Measurements from ENCODE around the gene GSDMA.

Gene GSDMA

DNA sequence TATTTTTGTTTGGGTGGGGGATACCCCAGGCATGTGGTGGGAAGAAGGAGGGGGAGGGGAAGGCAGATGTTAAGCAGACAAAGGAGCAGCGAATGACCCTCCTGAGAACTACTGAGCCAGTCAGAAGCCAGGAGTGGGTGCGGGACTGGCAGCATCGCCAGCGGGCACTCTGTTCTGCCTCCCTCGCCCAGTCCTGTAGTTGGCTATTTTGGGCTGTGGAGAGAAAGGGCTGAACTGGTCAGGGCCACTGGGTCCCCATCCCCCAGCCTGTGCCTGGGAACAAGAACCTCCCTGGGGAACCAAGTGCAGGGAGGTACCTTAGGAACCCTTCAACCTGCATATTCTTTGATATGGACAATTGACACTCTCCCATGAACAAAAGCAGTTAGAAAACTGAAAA, 28.9 kb upstream of the GSDMA start:
- Histone ChIP-seq H3K27ac (ENCODE audit: low read depth, low read length) (no peak overlapping the region), H3K9me3 (ENCODE audit: control insufficient read depth, insufficient read depth, low read length) (no peaks in the 10 kb centered on the region), H3F3A (ENCODE audit: control insufficient read depth, insufficient read depth) (no peaks in the 10 kb centered on the region), H3K27me3 (ENCODE audit: control insufficient read depth, low read length) (no peaks in the 10 kb centered on the region), H3K4me1 (ENCODE audit: control insufficient read depth, low read length) (peaks cover 6% of the 10 kb centered on the region), H3K79me2 (ENCODE audit: control insufficient read depth, low read length) (no peaks in the 10 kb centered on the region), H4K20me1 (ENCODE audit: control insufficient read depth, insufficient read depth, low read depth, low read length) (no peaks in the 10 kb centered on the region), H3K36me3 (ENCODE audit: control insufficient read depth, low read length) (no peaks in the 10 kb centered on the region), H3K4me2 (ENCODE audit: low read length) (no peak overlapping the region), H3K9me2 (replicated peaks; ENCODE audit: control insufficient read depth, low read length) (no peaks in the 10 kb centered on the region), H3K4me3 (ENCODE audit: low read length) (no peak overlapping the region)
- no peak for TF ChIP-seq EZH2phosphoT487 (IDR thresholded peaks at IDR 0.05; ENCODE audit: borderline replicate concordance, low read length)
- TF ChIP-seq, protein P1, sequence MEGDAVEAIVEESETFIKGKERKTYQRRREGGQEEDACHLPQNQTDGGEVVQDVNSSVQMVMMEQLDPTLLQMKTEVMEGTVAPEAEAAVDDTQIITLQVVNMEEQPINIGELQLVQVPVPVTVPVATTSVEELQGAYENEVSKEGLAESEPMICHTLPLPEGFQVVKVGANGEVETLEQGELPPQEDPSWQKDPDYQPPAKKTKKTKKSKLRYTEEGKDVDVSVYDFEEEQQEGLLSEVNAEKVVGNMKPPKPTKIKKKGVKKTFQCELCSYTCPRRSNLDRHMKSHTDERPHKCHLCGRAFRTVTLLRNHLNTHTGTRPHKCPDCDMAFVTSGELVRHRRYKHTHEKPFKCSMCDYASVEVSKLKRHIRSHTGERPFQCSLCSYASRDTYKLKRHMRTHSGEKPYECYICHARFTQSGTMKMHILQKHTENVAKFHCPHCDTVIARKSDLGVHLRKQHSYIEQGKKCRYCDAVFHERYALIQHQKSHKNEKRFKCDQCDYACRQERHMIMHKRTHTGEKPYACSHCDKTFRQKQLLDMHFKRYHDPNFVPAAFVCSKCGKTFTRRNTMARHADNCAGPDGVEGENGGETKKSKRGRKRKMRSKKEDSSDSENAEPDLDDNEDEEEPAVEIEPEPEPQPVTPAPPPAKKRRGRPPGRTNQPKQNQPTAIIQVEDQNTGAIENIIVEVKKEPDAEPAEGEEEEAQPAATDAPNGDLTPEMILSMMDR (IDR thresholded peaks at IDR 0.05; ENCODE audit: low read depth, low read length, poor library complexity, severe bottlenecking): no peak

DNA sequence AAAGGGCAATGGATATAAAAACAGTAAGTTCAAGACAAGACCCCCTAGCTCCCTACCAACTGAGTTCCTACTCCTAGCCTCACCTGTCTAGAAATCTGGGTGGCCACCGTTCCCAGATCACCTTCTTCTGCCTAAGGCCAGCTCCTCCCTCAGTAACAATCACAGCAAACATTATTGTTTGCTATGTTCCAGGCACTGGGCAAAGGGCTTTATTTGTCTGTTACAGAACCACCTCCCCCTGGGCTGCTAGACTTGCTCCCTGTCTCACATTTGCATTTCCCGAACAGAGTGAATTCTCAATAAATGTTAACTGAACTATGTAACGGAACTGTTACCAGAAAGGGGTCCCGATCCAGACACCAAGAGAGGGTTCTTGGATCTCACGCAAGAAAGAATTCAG, 28.5 kb upstream of the GSDMA start:
- H3K4me2 ChIP-seq (ENCODE audit: low read length): no peak overlapping the region
- H3F3A ChIP-seq (ENCODE audit: control insufficient read depth, insufficient read depth): no peaks in the 10 kb centered on the region
- no peaks in the 10 kb centered on the region for H3K9me2 ChIP-seq (replicated peaks; ENCODE audit: control insufficient read depth, low read length)
- H3K4me1 ChIP-seq (ENCODE audit: control insufficient read depth, low read length): peaks cover 6% of the 10 kb centered on the region
- no peaks in the 10 kb centered on the region for H3K9me3 ChIP-seq (ENCODE audit: control insufficient read depth, insufficient read depth, low read length)
- TF ChIP-seq, protein P1 (IDR thresholded peaks at IDR 0.05; ENCODE audit: low read depth, low read length, poor library complexity, severe bottlenecking): no peak
- no peak for TF ChIP-seq EZH2phosphoT487 (IDR thresholded peaks at IDR 0.05; ENCODE audit: borderline replicate concordance, low read length)
- H3K27me3 ChIP-seq (ENCODE audit: control insufficient read depth, low read length): no peaks in the 10 kb centered on the region
- H4K20me1 ChIP-seq (ENCODE audit: control insufficient read depth, insufficient read depth, low read depth, low read length): no peaks in the 10 kb centered on the region
- no peak overlapping the region for H3K4me3 ChIP-seq (ENCODE audit: low read length)
- no peaks in the 10 kb centered on the region for H3K36me3 ChIP-seq (ENCODE audit: control insufficient read depth, low read length)
- no peaks in the 10 kb centered on the region for H3K79me2 ChIP-seq (ENCODE audit: control insufficient read depth, low read length)
- H3K27ac ChIP-seq (ENCODE audit: low read depth, low read length): no peak overlapping the region

DNA sequence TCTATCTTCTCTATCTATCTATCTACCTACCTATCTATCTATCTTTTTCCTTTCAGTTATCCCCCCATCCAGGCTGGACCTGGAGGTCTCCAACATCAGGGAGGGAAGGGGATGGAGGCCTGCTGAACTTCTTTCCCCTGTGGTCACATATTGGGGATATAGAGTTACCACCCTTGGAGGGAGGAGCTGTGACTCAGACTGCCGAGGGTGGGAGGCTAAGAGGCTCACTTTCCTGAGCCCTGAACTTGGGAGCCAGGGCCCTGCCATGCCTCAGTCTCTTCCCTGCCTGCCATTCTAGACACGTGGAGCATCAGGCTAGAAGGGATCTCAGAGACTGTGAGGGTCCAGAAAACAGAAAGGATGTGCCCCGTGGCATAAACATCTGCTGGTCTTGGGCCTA, 26.9 kb upstream of the GSDMA start:
- TF ChIP-seq, protein P1 (IDR thresholded peaks at IDR 0.05; ENCODE audit: low read depth, low read length, poor library complexity, severe bottlenecking): no peak
- no peak for TF ChIP-seq EZH2phosphoT487 (IDR thresholded peaks at IDR 0.05; ENCODE audit: borderline replicate concordance, low read length)
- H3K4me2 ChIP-seq (ENCODE audit: low read length): no peak overlapping the region
- H4K20me1 ChIP-seq (ENCODE audit: control insufficient read depth, insufficient read depth, low read depth, low read length): no peaks in the 10 kb centered on the region
- H3K79me2 ChIP-seq (ENCODE audit: control insufficient read depth, low read length): no peaks in the 10 kb centered on the region
- H3K9me2 ChIP-seq (replicated peaks; ENCODE audit: control insufficient read depth, low read length): no peaks in the 10 kb centered on the region
- no peaks in the 10 kb centered on the region for H3K36me3 ChIP-seq (ENCODE audit: control insufficient read depth, low read length)
- no peaks in the 10 kb centered on the region for H3F3A ChIP-seq (ENCODE audit: control insufficient read depth, insufficient read depth)
- no peaks in the 10 kb centered on the region for H3K9me3 ChIP-seq (ENCODE audit: control insufficient read depth, insufficient read depth, low read length)
- H3K4me3 ChIP-seq (ENCODE audit: low read length): no peak overlapping the region
- no peak overlapping the region for H3K27ac ChIP-seq (ENCODE audit: low read depth, low read length)
- H3K27me3 ChIP-seq (ENCODE audit: control insufficient read depth, low read length): no peaks in the 10 kb centered on the region
- H3K4me1 ChIP-seq (ENCODE audit: control insufficient read depth, low read length): peaks cover 13% of the 10 kb centered on the region

DNA sequence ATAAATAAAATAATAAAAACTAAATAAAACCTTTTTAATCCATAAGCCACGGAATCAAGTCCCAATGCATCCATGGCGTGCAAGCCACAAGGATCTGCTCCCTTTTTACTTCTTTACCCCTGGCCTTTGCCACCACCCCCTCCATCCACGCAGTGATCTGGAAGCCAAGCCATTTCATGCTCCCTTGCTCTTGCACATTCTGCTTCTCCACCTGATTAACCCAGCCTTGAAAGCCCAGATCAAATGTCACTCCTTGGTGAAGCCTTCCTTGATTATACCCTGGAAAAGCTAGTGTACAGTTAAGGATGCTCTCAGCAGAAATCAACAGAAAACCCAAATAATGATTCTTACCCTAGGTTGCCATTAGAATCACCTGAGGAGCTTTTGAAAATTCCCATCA, 25.4 kb upstream of the GSDMA start:
- Histone ChIP-seq H3K9me2 (replicated peaks; ENCODE audit: control insufficient read depth, low read length) (no peaks in the 10 kb centered on the region), H3K27me3 (ENCODE audit: control insufficient read depth, low read length) (no peaks in the 10 kb centered on the region), H3K27ac (ENCODE audit: low read depth, low read length) (no peak overlapping the region), H3K4me1 (ENCODE audit: control insufficient read depth, low read length) (peaks cover 13% of the 10 kb centered on the region), H3K36me3 (ENCODE audit: control insufficient read depth, low read length) (no peaks in the 10 kb centered on the region), H4K20me1 (ENCODE audit: control insufficient read depth, insufficient read depth, low read depth, low read length) (no peaks in the 10 kb centered on the region), H3K4me3 (ENCODE audit: low read length) (no peak overlapping the region), H3F3A (ENCODE audit: control insufficient read depth, insufficient read depth) (no peaks in the 10 kb centered on the region), H3K4me2 (ENCODE audit: low read length) (no peak overlapping the region), H3K9me3 (ENCODE audit: control insufficient read depth, insufficient read depth, low read length) (no peaks in the 10 kb centered on the region), H3K79me2 (ENCODE audit: control insufficient read depth, low read length) (no peaks in the 10 kb centered on the region)
- TF ChIP-seq, protein P1 (IDR thresholded peaks at IDR 0.05; ENCODE audit: low read depth, low read length, poor library complexity, severe bottlenecking): no peak
- no peak for TF ChIP-seq EZH2phosphoT487 (IDR thresholded peaks at IDR 0.05; ENCODE audit: borderline replicate concordance, low read length)
